Measurements from ENCODE around the gene OR5B21. TPM values are rescaled to one million over a fixed set of nuclear protein-coding genes. Genes with fewer than 3 reads are reported as not detected.

The OR5B21 gene
- total RNA-seq, 2 donors from 2014 or later, result 2.9 to 3.6 TPM

GRCh38 chr11:58505849-58506248 is 2.1 kb downstream of the OR5B21 start:
- Mint-ChIP-seq H3K36me3 (ENCODE audit: low read depth) (peaks cover 51% of the 10 kb centered on the region), H3K27me3 (no peaks in the 10 kb centered on the region), H3K27ac (peak overlapping the region; percentile 79), H3K4me1 (no peaks in the 10 kb centered on the region), H3K9me3 (no peaks in the 10 kb centered on the region), H3K4me3 (peak overlapping the region; percentile 17)
- ATAC-seq (replicated peaks), result peak; percentile 95

DNA sequence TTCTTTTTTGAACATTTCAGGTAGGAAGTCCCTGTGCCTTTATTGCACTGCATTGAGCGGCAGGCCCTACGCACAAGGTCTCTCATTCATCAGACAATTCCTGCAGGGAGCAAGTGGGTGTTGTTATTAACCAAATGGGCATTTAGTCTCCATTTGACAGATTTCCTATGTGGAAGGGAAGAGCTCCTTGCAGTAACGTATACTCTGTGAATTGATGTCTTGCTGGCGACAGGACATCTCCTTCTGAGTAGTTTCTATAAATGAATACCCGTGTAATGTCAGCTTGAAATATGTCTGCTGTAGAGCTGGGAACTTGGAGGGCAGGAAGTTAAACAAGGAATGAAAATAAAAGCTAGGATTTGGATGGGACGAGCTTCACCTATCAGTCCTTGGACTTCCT is 3.7 kb downstream of the OR5B21 start:
- no peak for ATAC-seq (replicated peaks)
- Mint-ChIP-seq H3K4me1 (peaks cover under 1% of the 10 kb centered on the region), H3K4me3 (no peak overlapping the region), H3K36me3 (ENCODE audit: low read depth) (peaks cover 49% of the 10 kb centered on the region), H3K27me3 (no peaks in the 10 kb centered on the region), H3K27ac (no peak overlapping the region), H3K9me3 (no peaks in the 10 kb centered on the region)

GRCh38 chr11:58503361-58503856 is 4.5 kb downstream of the OR5B21 start:
- no peak for ATAC-seq (replicated peaks)
- Mint-ChIP-seq H3K27ac (no peak overlapping the region), H3K27me3 (no peaks in the 10 kb centered on the region), H3K9me3 (no peaks in the 10 kb centered on the region), H3K4me1 (peaks cover 5% of the 10 kb centered on the region), H3K4me3 (no peak overlapping the region), H3K36me3 (ENCODE audit: low read depth) (peaks cover 42% of the 10 kb centered on the region)

GRCh38 chr11:58502004-58502403 is 5.9 kb downstream of the OR5B21 start:
- peaks cover 5% of the 10 kb centered on the region for H3K4me1 Mint-ChIP-seq
- H3K9me3 Mint-ChIP-seq, result no peaks in the 10 kb centered on the region
- no peaks in the 10 kb centered on the region for H3K27me3 Mint-ChIP-seq
- H3K27ac Mint-ChIP-seq, result no peak overlapping the region
- peaks cover 35% of the 10 kb centered on the region for H3K36me3 Mint-ChIP-seq (ENCODE audit: low read depth)
- no peak for ATAC-seq (replicated peaks)
- no peak overlapping the region for H3K4me3 Mint-ChIP-seq

- Mint-ChIP-seq H3K4me3 (no peak overlapping the region), H3K9me3 (no peaks in the 10 kb centered on the region), H3K27me3 (no peaks in the 10 kb centered on the region), H3K4me1 (peaks cover 5% of the 10 kb centered on the region), H3K36me3 (ENCODE audit: low read depth) (peaks cover 22% of the 10 kb centered on the region), H3K27ac (peak overlapping the region; percentile 44)
- ATAC-seq (replicated peaks), result no peak
Measured at GRCh38 chr11:58498464-58498863, 9.4 kb downstream of the OR5B21 start.

DNA sequence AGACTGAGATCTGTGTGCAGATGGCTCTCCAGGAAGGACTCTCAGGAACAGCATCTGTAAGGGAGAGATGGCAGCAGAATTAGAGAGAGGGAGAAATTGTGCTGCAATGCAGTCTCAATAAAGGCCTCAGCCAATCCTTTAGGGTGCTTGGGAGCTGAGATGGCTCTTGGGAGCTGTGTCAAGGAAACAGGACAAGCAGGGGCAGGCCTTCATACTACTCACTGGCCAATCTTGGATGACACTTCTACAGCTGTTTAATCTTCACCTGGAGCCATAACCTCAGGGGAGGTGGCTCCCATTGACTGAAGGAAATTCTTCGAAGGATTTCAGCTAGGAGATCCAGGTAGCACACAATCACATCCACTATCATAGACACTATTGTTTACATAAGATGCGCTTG is 10.0 kb downstream of the OR5B21 start:
- H3K4me3 Mint-ChIP-seq, result no peak overlapping the region
- no peak for ATAC-seq (replicated peaks)
- H3K36me3 Mint-ChIP-seq (ENCODE audit: low read depth), result peaks cover 17% of the 10 kb centered on the region
- H3K27ac Mint-ChIP-seq, result no peak overlapping the region
- H3K27me3 Mint-ChIP-seq, result no peaks in the 10 kb centered on the region
- no peaks in the 10 kb centered on the region for H3K9me3 Mint-ChIP-seq
- H3K4me1 Mint-ChIP-seq, result peaks cover 5% of the 10 kb centered on the region

DNA sequence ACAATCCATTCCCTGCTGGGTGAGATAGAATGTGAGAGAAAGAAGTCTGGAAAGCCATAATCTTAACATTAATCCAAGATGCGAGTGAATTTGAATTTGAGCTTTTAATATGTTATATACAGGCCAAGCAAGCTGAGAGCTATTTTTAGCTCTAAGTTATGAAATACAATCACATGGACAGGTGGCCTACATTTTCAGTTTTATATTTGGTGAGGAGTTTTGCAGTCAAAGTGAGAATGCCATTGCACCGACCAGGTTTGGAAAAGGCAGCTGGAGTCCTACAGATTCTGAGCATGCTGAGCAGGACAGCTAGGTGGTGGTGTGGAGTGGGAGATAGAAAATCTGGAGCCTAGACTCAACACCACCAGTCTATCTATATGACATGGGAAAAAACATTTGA is 12.0 kb downstream of the OR5B21 start:
- H3K27me3 Mint-ChIP-seq, result no peaks in the 10 kb centered on the region
- no peak for ATAC-seq (replicated peaks)
- H3K27ac Mint-ChIP-seq, result no peak overlapping the region
- peaks cover 5% of the 10 kb centered on the region for H3K4me1 Mint-ChIP-seq
- no peaks in the 10 kb centered on the region for H3K9me3 Mint-ChIP-seq
- H3K4me3 Mint-ChIP-seq, result no peak overlapping the region
- peaks cover 10% of the 10 kb centered on the region for H3K36me3 Mint-ChIP-seq (ENCODE audit: low read depth)

DNA sequence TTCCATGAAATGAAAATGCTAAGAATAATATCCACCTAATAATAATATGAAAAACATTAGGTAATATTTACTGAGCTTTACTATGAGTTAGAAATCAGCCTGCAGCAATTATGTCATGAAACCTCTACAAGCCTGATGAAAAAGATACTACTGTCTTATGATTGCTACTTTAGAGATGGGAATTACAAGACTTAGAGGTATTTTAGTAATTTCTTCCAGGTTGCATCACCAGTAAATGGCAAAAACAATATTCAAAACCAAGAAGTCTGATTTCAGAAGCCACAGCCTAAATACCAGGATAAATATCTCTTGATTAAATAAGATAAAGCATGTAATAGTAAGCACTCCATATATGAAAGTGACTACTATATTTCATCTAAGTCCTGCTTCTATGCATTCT is 13.8 kb downstream of the OR5B21 start:
- no peak for ATAC-seq (replicated peaks)
- Mint-ChIP-seq H3K4me3 (no peak overlapping the region), H3K4me1 (peaks cover 4% of the 10 kb centered on the region), H3K36me3 (ENCODE audit: low read depth) (peaks cover 10% of the 10 kb centered on the region), H3K27me3 (no peaks in the 10 kb centered on the region), H3K27ac (no peak overlapping the region), H3K9me3 (no peaks in the 10 kb centered on the region)

- no peak overlapping the region for H3K4me3 Mint-ChIP-seq
- H3K9me3 Mint-ChIP-seq, result no peaks in the 10 kb centered on the region
- no peak for ATAC-seq (replicated peaks)
- no peaks in the 10 kb centered on the region for H3K27me3 Mint-ChIP-seq
- H3K4me1 Mint-ChIP-seq, result no peaks in the 10 kb centered on the region
- no peak overlapping the region for H3K27ac Mint-ChIP-seq
- peaks cover 10% of the 10 kb centered on the region for H3K36me3 Mint-ChIP-seq (ENCODE audit: low read depth)
Measured at GRCh38 chr11:58493676-58494075, 14.2 kb downstream of the OR5B21 start.

- no peak for ATAC-seq (replicated peaks)
- no peaks in the 10 kb centered on the region for H3K4me1 Mint-ChIP-seq
- no peaks in the 10 kb centered on the region for H3K9me3 Mint-ChIP-seq
- H3K4me3 Mint-ChIP-seq, result no peak overlapping the region
- H3K27ac Mint-ChIP-seq, result no peak overlapping the region
- H3K36me3 Mint-ChIP-seq (ENCODE audit: low read depth), result peaks cover 10% of the 10 kb centered on the region
- H3K27me3 Mint-ChIP-seq, result no peaks in the 10 kb centered on the region
Measured at GRCh38 chr11:58490827-58491226, 17.1 kb downstream of the OR5B21 start.

- ATAC-seq (replicated peaks), result no peak
- Mint-ChIP-seq H3K4me1 (no peaks in the 10 kb centered on the region), H3K27me3 (no peaks in the 10 kb centered on the region), H3K27ac (no peak overlapping the region), H3K9me3 (peaks cover 3% of the 10 kb centered on the region), H3K4me3 (no peak overlapping the region), H3K36me3 (ENCODE audit: low read depth) (no peaks in the 10 kb centered on the region)
Measured at GRCh38 chr11:58487170-58487569, 20.7 kb downstream of the OR5B21 start.

- peaks cover 3% of the 10 kb centered on the region for H3K9me3 Mint-ChIP-seq
- H3K4me1 Mint-ChIP-seq, result no peaks in the 10 kb centered on the region
- no peaks in the 10 kb centered on the region for H3K27me3 Mint-ChIP-seq
- ATAC-seq (replicated peaks), result no peak
- no peak overlapping the region for H3K4me3 Mint-ChIP-seq
- no peak overlapping the region for H3K27ac Mint-ChIP-seq
- no peaks in the 10 kb centered on the region for H3K36me3 Mint-ChIP-seq (ENCODE audit: low read depth)
Measured at GRCh38 chr11:58485961-58486360, 21.9 kb downstream of the OR5B21 start.

- ATAC-seq (replicated peaks), result no peak
- Mint-ChIP-seq H3K36me3 (ENCODE audit: low read depth) (no peaks in the 10 kb centered on the region), H3K9me3 (peaks cover 15% of the 10 kb centered on the region), H3K4me1 (no peaks in the 10 kb centered on the region), H3K4me3 (no peak overlapping the region), H3K27ac (no peak overlapping the region), H3K27me3 (peaks cover 4% of the 10 kb centered on the region)
Measured at GRCh38 chr11:58471892-58472291, 36.0 kb downstream of the OR5B21 start.

DNA sequence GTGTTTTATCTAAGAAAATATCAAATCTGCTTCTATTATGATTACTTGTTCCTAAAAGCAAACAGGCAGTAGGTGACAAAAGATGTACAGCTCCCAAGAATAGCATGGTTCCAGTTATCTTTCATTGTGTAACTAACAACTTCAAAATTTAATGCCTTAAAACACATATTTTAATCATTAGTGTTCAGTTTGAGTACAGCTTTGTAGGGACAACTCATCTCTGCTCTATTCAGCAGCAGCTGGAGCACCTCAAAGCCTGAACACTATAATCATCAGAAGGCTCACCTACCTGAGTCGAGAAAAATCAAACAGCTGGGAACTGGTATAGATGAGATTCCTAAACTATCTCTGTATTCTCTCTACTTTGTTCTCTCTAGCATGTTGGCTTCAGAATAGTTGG is 41.6 kb downstream of the OR5B21 start:
- H3K4me1 Mint-ChIP-seq, result no peaks in the 10 kb centered on the region
- H3K36me3 Mint-ChIP-seq (ENCODE audit: low read depth), result no peaks in the 10 kb centered on the region
- peaks cover 6% of the 10 kb centered on the region for H3K9me3 Mint-ChIP-seq
- no peak overlapping the region for H3K27ac Mint-ChIP-seq
- no peaks in the 10 kb centered on the region for H3K27me3 Mint-ChIP-seq
- no peak for ATAC-seq (replicated peaks)
- H3K4me3 Mint-ChIP-seq, result no peak overlapping the region

- Mint-ChIP-seq H3K27ac (no peak overlapping the region), H3K27me3 (no peaks in the 10 kb centered on the region), H3K9me3 (peaks cover 5% of the 10 kb centered on the region), H3K36me3 (ENCODE audit: low read depth) (no peaks in the 10 kb centered on the region), H3K4me1 (no peaks in the 10 kb centered on the region), H3K4me3 (no peak overlapping the region)
- no peak for ATAC-seq (replicated peaks)
Measured at GRCh38 chr11:58465690-58466089, 42.2 kb downstream of the OR5B21 start.

Measured in activated T-helper 17 cell treated with anti-CD3 and anti-CD28 coated beads, Interleukin-2, amount 50 U/mL, for 72 hours (primary cell).